HG02970 (cell line): Measurements from ENCODE around the gene DISP3.
A peak's percentile ranks its signal among the peaks of the same experiment; 100 is the strongest.

Source experiments
- ATAC-seq: cut with Tn5 transposase; IDR thresholded peaks from one replicate; pipeline ENCODE4 v1.9.1; 2021; ENCODE audit warnings: mild to moderate bottlenecking, moderate library complexity, moderate number of reproducible peaks; ENCODE audit not compliant: unreplicated experiment, low FRiP score

DISP3 gene

DNA sequence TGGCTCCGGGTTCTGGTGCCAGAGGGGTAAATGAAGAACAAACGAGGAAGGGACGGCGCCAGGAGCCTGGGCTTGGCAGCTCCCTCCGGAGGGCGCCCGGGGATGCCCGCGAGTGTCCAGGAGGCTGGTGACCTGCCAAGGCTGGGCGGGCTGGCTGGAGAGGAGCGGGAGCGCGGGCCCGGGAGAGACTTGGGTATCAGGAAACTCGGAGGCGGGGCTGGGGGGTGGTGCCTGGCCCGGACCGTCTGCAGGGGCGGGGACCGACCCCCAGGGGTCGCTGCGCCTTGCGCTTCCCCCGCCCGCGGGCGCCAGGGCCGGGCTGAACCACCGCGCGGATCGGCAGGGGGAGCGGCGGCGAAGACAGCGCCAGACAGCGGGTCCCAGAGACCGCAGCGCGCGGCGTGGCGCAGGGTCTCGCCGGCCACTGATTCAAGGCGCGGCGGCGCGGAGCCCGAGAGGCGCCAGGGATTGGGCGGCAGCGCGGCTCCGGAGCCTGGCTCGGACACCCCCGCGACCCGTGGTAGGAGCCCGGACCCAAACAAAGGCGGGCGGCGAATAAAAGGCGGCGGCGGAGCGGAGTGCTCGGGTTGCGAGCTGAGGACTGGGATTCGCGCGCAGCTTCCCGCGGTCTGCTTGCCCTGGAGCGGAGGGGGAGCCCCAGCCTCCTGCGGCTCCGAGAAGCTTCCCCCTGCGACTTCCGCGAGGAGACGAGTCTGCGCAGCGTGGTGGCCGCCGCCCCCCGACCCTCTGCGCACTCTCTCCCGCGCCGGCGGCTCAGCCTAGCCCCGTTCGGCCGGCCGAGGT lies at the start of gene DISP3:
TSS of gene DISP3 (plus strand) at position 585 of the 804 bp plus-strand sequence. CDS start 21,838 bp downstream, outside the sequence.
- ATAC-seq, result peak; percentile 66

DNA sequence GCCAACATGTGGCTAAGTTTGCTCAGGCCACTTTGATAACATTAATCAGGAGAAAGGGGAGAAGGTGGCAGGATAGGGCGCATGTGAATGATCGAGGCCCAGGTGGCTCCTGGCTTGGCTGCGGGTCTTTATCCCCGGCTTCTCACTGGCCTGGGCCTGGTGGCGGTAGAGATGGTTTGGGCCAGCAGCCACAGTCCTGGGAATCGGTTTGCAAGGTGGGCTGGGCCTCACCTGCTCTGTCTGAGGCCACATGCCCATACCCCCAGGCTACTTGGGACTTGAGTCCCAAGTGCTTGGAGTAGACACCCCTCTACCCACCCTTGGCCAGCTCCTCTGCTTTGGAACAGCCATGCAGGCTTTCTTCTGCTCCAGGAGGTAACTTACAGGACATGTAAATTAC lies 49.7 kb upstream of the DISP3 start:
- no peak for ATAC-seq

GRCh38 chr1:11429935-11430334 lies 49.0 kb upstream of the DISP3 start:
- no peak for ATAC-seq

- ATAC-seq, result no peak
Observed at GRCh38 chr1:11431941-11432507, 46.9 kb upstream of the DISP3 start.

- ATAC-seq, result no peak
Observed at GRCh38 chr1:11432526-11432925, 46.4 kb upstream of the DISP3 start.

DNA sequence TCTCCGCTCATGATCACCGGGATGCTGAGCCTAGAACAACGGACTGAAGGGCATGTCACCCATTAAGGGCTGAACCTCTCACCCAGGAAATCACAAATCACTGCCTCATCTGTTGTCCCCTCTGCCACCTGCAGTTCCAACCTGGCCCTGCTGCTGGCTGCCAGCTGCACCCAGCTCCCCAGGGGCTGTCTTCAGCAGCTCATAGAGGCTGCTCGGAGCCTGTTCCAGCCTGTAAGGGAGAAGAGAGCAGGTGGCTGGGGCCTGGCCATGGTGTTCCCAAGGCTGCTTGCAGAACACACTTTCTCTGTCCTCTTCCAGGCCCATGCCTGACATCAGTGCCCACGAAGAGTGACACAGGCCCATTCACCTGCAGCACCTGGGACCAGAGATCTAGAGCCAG lies 44.5 kb upstream of the DISP3 start:
- ATAC-seq, result no peak

DNA sequence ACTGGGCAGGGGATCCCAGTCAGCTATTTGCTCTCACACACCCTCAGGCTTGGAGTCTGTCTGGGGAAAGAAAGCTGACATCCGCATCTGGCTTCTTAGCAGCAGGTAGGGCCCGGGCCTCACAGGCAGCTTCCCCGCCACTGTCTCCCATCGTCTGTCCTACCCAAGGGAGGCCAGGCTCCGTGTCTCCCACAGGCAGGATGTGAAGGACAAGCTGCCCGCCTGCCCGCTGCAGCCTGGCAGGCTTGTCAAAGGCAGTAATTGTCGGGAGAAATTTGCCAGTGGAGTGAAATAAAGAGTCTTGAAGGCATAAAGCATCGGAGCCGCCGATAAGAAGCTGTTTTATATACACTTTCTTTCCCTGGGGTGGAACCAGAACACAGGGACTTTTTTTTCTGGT lies 44.0 kb upstream of the DISP3 start:
- no peak for ATAC-seq

DNA sequence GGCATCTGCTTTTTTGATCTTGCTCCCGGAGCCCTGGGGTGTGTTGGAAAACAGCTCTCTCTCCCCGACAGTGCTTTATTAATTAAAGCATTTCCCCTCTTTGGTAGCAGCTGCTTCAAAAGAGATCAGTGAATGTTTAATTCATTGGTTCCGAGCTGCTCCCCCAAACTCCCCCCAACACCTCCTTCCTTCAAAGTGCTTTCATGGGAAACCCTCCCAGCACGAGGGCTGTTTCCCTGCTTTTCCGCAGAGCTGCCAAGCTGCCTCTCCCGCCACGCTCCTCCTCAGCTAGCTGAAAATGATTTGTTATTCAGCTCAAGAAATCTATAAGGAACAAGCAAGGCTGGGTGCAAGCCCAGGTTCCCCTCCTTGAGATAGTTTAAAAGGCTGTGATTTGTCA lies 40.0 kb upstream of the DISP3 start:
- no peak for ATAC-seq

DNA sequence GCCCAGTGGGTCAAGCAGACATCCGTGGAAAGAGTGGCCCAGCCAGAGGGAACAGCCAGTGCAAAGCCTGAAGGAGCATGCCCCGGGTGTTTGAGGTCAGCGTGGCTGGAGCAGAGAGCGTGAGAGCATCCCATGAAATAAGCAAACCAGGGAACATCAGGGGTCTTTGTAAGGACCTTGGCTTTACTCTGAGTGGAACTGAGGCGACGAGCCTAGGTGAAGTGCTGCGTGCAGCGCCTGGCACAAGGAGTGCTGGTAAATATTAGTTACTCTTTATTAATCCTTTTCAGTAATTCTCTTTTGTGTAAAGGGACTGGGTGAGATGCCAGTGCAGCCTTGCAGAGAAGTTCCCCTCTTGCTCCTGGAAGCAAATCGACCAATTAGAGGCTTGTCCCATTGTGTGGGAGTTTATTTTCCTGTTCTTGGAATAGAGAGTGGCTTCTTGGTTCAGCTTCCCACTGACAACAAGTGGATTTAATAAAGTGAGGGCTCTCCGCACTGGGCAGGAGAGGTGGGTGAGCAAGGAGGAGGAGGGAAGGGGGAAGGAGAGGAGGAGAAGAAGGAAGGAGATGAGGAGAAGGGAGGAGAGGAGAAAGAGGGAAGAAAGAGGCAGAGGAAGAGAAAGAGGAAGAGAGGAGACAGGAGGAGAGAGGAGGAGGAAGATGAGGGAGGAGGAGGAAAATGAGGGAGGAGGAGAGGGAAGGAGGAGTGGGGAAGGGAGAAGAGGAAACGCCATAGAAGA lies 37.6 kb upstream of the DISP3 start:
- no peak for ATAC-seq

DNA sequence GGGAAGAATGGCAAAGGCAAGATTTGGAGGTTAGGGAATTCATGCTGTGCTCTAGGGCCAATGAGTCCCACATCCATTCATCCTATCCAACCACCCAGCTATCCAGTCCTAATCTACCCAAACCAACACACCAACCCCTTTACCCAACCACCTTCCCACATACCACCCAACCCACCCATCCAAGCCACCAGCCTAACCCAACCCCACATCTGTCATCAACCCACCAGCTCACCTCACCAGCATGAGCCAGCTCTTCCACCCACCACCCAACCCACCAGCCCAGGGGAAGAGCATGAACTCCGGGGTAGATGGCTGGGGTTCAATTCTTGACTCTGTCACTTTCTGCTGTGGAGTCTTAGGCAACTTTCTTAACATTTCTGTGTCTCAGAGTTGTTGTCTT lies 35.9 kb upstream of the DISP3 start:
- ATAC-seq, result no peak

DNA sequence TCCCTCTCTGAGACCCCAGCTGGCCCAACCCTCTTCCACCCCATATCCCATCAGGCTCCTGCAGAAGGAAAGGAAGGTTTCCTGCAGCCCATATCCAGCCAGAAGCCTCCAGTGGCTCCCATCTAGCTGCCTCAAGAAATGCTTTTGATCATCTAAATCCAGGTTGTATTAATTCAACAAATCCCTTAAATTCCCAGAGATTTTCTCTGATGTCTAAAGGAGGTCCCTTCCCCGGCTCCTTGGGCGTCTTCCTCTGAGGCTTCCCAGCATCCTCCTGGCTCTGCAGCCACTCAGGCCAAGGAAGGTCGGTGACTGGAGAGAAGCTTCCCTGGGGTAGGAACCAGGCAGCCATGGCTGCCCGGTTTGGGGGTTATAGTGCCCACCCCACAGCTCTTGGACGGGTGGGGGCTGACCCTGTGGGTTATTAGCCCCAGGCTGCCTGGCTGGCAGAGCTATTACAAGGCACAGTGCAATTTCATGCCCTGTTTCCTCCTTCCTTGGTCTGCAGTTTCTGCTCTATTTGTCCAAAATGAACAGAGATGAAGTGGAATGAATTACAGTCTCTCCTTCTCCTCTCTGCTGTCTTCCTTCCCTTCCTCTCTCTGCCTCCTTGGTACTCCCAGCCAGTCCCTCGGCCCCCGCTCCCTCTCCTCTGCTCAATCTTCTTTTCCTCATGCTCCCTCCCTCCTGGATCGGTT lies 34.8 kb upstream of the DISP3 start:
- ATAC-seq, result no peak

- no peak for ATAC-seq
Observed at GRCh38 chr1:11444907-11445306, 34.0 kb upstream of the DISP3 start.

GRCh38 chr1:11447903-11448302 lies 31.1 kb upstream of the DISP3 start:
- no peak for ATAC-seq

DNA sequence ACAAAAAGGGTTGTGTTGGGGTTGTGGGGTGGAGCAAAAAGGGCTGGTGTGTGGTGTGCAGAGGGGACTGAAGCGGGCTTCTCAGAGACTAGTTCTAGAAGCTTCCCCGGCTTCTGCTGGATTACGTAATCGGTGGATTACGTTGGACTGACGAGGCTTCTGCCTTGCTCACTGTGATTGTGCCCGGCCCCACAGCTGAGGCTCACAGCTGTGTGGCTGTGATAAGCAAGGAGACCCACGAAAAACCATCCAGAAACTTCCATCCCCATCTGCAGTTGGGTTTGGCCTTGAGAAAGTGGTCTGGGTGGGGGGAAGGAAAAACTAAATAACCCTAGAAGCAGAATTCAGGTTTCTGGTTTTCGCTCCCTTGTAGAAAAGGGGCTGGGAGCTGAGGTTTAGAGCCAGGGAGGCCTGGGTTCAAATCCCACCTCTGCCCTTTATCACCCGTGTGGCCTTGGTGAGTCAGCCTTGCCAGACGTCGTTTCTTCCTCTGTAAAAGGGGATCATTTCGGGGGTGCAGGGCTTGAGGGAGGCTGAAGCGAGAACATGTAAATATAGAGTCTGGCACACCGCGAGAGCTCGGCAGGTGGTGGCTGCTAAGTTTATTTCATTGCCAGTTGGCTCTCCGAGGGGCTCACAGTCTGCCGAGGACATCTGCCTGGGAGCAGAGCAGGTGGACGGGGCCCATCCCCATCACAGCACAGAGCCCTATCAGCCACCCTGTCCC lies 30.4 kb upstream of the DISP3 start:
- ATAC-seq, result no peak

- no peak for ATAC-seq
Observed at GRCh38 chr1:11449100-11449403, 29.9 kb upstream of the DISP3 start.

- ATAC-seq, result no peak
Observed at GRCh38 chr1:11450310-11450709, 28.6 kb upstream of the DISP3 start.

DNA sequence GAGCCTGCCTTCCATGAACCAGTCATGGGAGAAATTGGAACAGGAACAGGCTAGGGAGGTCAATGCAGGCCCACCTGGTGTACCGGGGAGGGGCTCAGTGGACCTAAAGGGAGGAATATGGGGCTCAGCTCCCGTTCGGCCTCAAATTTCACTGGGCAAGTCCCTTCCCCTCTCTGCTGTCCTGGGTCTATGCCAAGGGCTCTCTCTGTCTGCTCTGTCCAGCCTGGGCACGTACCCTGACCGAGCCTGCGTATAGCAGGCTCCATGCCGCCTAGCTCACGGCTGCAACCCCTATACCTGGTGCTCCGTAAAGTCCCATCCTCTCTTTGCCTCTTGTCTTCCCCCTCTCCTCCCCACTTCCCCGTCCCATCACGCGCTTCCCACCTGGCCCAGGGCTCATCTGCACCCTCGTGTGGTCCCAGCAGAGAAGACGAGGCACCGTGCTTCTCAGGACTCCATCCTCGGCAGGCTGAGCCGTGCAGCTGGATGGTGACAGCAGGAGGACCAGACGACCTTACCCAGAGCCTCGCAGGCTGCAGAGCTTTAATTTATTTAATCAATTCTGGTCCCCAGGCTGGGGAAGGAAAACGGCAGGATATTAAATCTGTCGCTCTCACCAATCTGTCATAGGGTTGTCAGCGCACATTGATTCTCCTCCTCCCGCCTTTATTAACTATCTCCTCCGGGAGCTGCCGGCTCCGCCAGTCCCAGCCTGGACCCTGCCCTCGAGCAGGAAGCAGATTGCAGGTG lies 25.0 kb upstream of the DISP3 start:
- no peak for ATAC-seq

GRCh38 chr1:11455967-11456570 lies 22.9 kb upstream of the DISP3 start:
- no peak for ATAC-seq

DNA sequence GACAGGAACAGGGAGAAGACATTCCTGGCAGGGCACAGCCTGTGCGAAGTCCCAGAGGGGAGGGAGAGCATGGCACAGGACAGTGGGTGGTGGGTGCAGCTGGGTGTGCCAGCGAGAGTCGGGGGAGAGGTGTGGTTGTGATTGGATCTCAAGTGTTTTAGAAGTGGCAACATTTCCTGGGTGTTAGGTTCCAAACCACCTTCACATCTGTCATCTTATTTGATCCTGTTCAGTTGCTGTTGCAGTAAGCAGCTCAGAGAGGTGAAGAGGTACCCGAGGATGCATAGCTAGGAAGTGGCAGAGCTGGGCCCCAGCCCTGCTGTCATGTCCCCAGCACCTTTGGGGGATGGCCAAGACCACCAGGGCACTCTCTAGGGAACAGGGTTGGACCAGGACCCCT lies 22.0 kb upstream of the DISP3 start:
- ATAC-seq, result no peak
